H1 (cell line): ENCODE data around the gene ARPC4. TPM values are rescaled to one million over a fixed set of nuclear protein-coding genes. Genes with fewer than 3 reads are reported as not detected.

ENCODE experiments used
- BCL11A ChIP-seq, 2 experiments: IDR thresholded peaks; one replicate each; pipeline ENCODE4 v1.6.1; 2011; ENCODE audit warnings: low read depth in 2 of 2, low read length in 2 of 2, mild to moderate bottlenecking in 2 of 2
- BRCA1 ChIP-seq: IDR thresholded peaks from 2 replicates; pipeline ENCODE4 v1.6.1; 2012; ENCODE audit warnings: low read depth, low read length, improper control_type of control experiment
- HDAC2 ChIP-seq, 2 experiments: fragments of 300-600 bp in 1 of 2; sonication (generic) in 1 of 2; IDR thresholded peaks; 2 replicates each; pipeline ENCODE4 v1.6.1; 2011 to 2012; ENCODE audit warnings: low read depth in 2 of 2, low read length in 2 of 2, mild to moderate bottlenecking in 2 of 2, moderate library complexity in 2 of 2, borderline replicate concordance in 1 of 2, inconsistent platforms in 1 of 2
- HDAC6 ChIP-seq: IDR thresholded peaks from one replicate; pipeline ENCODE4 v1.7.1; 2012; ENCODE audit warnings: low read depth, mild to moderate bottlenecking, inconsistent platforms, low read length, moderate library complexity
- KDM1A ChIP-seq: fragments of 200-600, 300-600 bp; sonication (generic); IDR thresholded peaks from 2 replicates; pipeline ENCODE4 v1.7.1; 2016; ENCODE audit warnings: mild to moderate bottlenecking, low read length, borderline replicate concordance
- PHF8 ChIP-seq: fragments of 200-600 bp; sonication (generic); conservative IDR thresholded peaks from 2 replicates; pipeline ENCODE4 v1.7.1; 2012; ENCODE audit warnings: low read depth, mild to moderate bottlenecking, inconsistent platforms, low read length, moderate library complexity
- polyA plus RNA-seq, 7 experiments: library from polyadenylated mRNA; depleted of rRNA in 3 of 7; stranded (reverse) in 5 of 7; unstranded in 2 of 7; fragments of >200 nt in 5 of 7; fragments of 200-250 nt in 2 of 7; gene quantifications; 1 replicate in 5 of 7; 2 replicates in 1 of 7; 4 replicates in 1 of 7; pipeline versions ENCODE4 v1.2.1 to v1.2.3, GENCODE V29; 2011 to 2013; ENCODE audit warnings: missing spikeins in 2 of 7, mixed read lengths in 2 of 7
- total RNA-seq: library from RNA; stranded (reverse); fragmentation: NEBNext Ultra II Directional; extraction: Animal tissue kit (Norgen Biotek cat#: 25700); gene quantifications from 2 replicates; pipeline ENCODE4 v1.2.1, GENCODE V29; 2021

Gene ARPC4
- total and polyA plus RNA-seq, 2 of the 8 experiments (the other 6 are each of a cell fraction or from before 2014, with no cell fraction given), result 138 to 154 TPM

GRCh38 chr3:9795207-9795606 lies 2.3 kb downstream of the ARPC4 start (continued):
- no peak for TF ChIP-seq HDAC2 (IDR thresholded peaks at IDR 0.05; ENCODE audit: borderline replicate concordance in 1 of 2, low read depth in 2 of 2, low read length in 2 of 2)
- TF ChIP-seq BCL11A (IDR thresholded peaks at IDR 0.05; ENCODE audit: low read depth in 2 of 2, low read length in 2 of 2), result no peak
- TF ChIP-seq PHF8, result no peak
- no peak for TF ChIP-seq KDM1A
- no peak for TF ChIP-seq BRCA1
- TF ChIP-seq HDAC6, result no peak
